ENCODE results near the gene EFNA1. TPM values are rescaled to one million over a fixed set of nuclear protein-coding genes. Genes with fewer than 3 reads are reported as not detected.
A peak's percentile ranks its signal among the peaks of the same experiment; 100 is the strongest.

The EFNA1 gene
- total and polyA plus RNA-seq, 2 experiments from 2014 or later: 3.2 to 5.1 TPM

GRCh38 chr1:155169541-155169940 is 41.9 kb downstream of the EFNA1 start (continued):
- no peak for TF ChIP-seq ZNF114 (CRISPR knock-in tag; IDR thresholded peaks at IDR 0.05)
- TF ChIP-seq CTCF (conservative IDR thresholded peaks at IDR 0.05; ENCODE audit: low read depth in 2 of 2): no peak
- no peak for TF ChIP-seq CREB1 (CRISPR knock-in tag; IDR thresholded peaks at IDR 0.05; ENCODE audit: low read depth)
- no peak for TF ChIP-seq NANOG (IDR thresholded peaks at IDR 0.05; ENCODE audit: borderline replicate concordance)
- no peak for TF ChIP-seq ETS1 (IDR thresholded peaks at IDR 0.05)
- no peak for TF ChIP-seq ZNF331 (CRISPR knock-in tag; IDR thresholded peaks at IDR 0.05; ENCODE audit: low read depth)

GRCh38 chr1:155170101-155170785 is 42.6 kb downstream of the EFNA1 start:
- H2AFZ ChIP-seq: no peak overlapping the region
- no peaks in the 10 kb centered on the region for H3K9me2 ChIP-seq (ENCODE audit: insufficient read depth)
- H3F3A ChIP-seq (replicated peaks; ENCODE audit: low read depth): peaks cover 35% of the 10 kb centered on the region
- peaks cover 30% of the 10 kb centered on the region for H3K4me1 ChIP-seq (ENCODE audit: insufficient read depth)
- Mint-ChIP-seq H3K27ac (no peak overlapping the region), H3K9me3 (peaks cover 8% of the 10 kb centered on the region), H3K27me3 (ENCODE audit: insufficient read depth, low read depth, poor library complexity) (peaks cover 19% of the 10 kb centered on the region), H3K36me3 (ENCODE audit: low read depth) (peaks cover 20% of the 10 kb centered on the region), H3K4me1 (peaks cover 25% of the 10 kb centered on the region), H3K4me3 (0 out of 3 replicates have a peak overlapping the region, but pooled peaks have one; percentile 6)
- H3K27ac ChIP-seq (ENCODE audit: low read depth): no peak overlapping the region
- no peak overlapping the region for H3K4me2 ChIP-seq
- no peak overlapping the region for H3K4me3 ChIP-seq
- no peaks in the 10 kb centered on the region for H3K36me3 ChIP-seq (ENCODE audit: insufficient read depth)
- no peaks in the 10 kb centered on the region for H3K27me3 ChIP-seq (ENCODE audit: insufficient read depth)
- no peak for ATAC-seq
- no peak for DNase-seq (ENCODE audit: low spot score)
- peaks cover 17% of the 10 kb centered on the region for H3K79me2 ChIP-seq (replicated peaks; ENCODE audit: insufficient read depth)
- no peaks in the 10 kb centered on the region for H4K20me1 ChIP-seq (replicated peaks; ENCODE audit: insufficient read depth)
- no peak for TF ChIP-seq STAT1 (IDR thresholded peaks at IDR 0.05; ENCODE audit: unreplicated experiment)
- TF ChIP-seq ZNF114 (CRISPR knock-in tag; IDR thresholded peaks at IDR 0.05): no peak
- TF ChIP-seq ZNF462 (CRISPR knock-in tag; IDR thresholded peaks at IDR 0.05): no peak
- TF ChIP-seq POLR2AphosphoS5 (IDR thresholded peaks at IDR 0.05; ENCODE audit: low read depth): no peak
- TF ChIP-seq REST (IDR thresholded peaks at IDR 0.05; ENCODE audit: unreplicated experiment): no peak
- TF ChIP-seq EZH2 (IDR thresholded peaks at IDR 0.05; ENCODE audit: low read depth, unreplicated experiment): no peak
- TF ChIP-seq JUNB (IDR thresholded peaks at IDR 0.05; ENCODE audit: unreplicated experiment): no peak
- TF ChIP-seq ZNF331 (CRISPR knock-in tag; IDR thresholded peaks at IDR 0.05; ENCODE audit: low read depth): no peak
- TF ChIP-seq NANOG (IDR thresholded peaks at IDR 0.05; ENCODE audit: borderline replicate concordance): no peak
- no peak for TF ChIP-seq CREB1 (CRISPR knock-in tag; IDR thresholded peaks at IDR 0.05; ENCODE audit: low read depth)

Data from GM23338 (cell line).